AML-193 (cell line): ENCODE measurements around the gene CEP128.

Experiments
- DNase-seq, 2 experiments: peaks; one replicate each; lab custom pipeline; 2025; lab: John Stamatoyannopoulos, UW

The CEP128 gene

DNA sequence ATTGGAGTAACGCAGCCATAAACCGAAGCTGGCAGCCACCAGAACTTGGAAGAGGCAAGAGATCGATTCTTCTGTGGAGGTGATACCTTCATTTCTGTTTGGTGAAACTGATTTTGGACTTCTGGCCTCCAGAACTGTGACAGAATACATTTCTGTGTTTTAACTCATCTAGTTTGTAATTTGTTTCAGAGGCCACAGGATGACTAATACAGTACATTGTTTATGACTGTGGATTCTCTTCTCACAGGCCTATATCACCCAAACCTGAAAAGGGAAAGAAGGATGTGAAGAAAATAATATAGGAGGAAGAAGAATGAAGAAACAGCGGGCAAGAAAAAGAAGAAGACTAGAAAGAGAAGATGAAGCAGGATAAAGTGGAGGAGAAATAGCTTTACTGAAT is 466.5 kb downstream of the CEP128 start:
- DNase-seq = no peak

DNA sequence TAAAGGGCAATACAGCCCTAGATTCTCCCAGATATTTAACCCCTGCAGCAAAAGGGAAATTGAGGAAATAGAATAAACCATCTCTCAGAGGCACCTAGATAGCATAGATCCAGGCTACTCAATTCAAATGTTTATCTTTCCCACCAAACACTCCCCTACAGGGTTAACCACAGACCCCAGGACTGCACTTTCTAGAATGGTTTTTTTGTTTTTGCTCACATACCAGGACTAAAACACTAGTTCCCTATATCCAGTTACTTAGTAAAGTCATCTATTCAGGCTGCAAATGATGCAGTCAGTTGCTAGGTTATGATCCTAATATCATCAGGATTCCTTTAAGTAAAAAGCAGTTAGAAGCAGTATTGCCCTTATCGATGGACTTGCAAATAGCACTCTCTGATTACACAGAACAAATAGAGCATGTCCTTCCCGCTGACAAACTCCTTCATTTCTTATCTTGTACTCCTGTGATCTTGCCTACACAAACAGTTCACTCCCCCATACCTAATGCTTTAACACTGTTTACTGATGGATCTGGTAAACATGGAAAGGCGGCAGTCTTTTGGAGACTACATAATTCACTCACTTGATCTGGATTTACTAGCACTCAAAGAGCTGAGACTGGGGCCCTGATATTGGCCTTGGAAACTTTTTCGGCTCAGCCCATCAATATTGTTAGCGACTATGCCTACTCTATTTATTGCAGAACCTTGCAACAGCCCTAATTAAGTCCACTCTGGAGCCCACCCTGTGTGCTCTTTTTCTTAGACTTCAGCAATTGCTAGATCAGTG is 473.0 kb downstream of the CEP128 start:
- DNase-seq = no peak

DNA sequence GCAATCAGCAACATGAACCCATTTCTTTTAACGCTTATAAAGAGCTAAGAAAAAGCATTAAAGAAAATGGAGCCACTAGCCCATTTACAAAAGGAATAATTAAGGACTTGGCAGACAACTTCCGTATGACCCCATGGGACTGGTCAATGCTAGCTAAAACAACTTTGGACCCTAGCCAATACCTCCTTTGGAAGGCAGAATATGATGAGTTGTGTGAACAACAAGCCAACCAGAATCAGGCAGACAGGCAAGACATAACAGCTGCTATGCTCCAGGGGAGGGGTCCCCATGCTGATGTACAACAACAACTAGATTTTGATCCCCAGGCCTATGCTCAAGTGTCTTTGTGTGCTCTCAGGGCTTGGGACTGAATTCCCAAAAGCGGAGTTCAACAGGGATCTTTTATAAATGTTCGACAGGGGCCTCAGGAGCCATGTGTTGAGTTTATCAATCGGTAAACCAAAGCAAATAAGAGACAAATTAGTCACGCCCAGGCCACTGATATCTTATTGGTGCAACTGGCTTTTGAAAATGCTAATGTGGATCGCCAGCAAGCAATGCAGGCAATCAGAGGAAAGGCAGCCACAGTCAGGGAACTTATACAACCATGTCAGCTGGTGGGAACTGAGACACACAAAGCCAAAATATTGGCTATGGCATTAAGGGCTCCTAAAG is 475.9 kb downstream of the CEP128 start:
- DNase-seq = no peak

DNA sequence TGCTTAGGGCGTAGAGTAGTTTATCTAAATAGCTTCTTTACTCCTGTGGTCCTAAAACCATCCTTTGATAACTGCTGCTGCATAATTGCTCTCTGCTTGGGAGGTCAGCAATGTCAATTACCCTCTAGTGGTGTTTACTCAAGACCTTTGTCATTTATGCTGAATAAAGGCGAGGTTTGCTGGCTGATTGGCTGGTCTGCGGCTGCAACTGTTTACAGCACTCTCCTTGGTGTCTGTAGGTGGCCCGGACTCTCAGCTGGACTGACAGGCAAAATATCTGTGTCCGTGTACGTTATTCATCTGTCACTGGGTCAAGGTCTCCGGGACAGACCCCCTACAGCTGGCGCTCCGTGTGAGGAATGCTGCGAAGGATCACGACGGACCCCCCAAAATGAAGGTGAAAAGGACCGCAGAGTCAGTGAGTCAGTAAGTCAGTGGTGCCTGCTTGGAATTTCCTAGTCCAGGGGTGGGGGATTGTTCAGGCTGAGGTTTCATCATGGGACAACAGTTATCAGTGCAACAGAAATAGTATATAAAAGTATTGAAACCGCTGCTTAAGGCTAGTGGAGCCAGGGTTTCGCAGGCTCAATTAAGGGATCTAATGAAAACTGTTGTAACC is 476.9 kb downstream of the CEP128 start:
- DNase-seq = no peak

DNA sequence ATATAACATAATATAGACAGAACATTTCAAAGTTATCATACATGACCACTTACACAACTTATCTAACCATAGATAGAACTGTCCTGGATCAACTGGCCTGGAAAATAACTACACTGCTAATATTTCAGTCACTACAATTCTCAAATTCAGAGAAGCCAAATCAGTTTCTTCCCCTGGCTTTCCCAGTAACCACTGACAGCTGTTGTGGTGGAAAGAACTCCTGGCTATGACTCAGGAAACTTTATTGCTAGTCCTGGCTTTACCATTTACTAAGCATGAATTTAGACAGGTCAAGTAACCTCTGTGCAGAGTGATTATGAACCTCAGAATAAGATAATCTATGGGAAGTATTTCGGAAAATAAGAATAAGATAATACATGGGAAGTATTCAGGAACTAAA is 485.3 kb downstream of the CEP128 start:
- DNase-seq = no peak

DNA sequence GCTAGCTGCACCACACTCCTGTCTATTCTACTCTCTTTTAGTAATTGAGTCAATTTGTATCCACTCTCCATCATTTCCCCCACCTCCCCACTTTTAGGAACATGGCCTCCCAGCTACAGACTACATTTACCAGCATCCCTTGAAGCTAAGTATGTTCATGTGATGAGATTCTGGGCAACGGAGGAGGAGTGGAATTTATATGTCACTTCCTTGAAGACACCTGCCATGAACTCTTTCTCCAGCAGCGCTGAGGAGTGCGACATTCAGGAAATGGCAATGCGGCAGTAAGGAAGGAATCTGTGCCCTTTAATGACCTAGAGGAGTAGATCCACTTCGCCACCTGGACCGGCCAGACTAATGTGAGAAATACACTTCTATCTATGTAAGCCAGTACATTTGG is 486.5 kb downstream of the CEP128 start:
- DNase-seq = no peak

DNA sequence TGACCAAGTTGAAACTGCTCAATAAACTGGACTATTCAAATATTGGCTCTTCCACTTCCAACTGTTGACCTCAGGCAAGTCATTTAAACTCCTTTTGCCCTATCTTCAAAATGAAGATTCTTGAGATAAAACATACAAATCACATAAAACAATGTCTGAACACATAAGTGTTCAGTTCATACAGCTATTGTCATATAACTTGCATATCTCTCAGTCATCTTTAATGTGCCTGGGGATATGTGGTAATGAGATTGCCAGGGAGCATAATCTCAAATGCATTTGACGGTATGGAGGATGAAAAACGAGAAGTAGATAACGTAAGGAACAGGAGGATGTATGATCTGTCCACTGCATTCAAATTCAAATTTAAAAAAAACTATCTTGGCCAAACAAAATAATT is 493.3 kb downstream of the CEP128 start:
- no peak for DNase-seq

DNA sequence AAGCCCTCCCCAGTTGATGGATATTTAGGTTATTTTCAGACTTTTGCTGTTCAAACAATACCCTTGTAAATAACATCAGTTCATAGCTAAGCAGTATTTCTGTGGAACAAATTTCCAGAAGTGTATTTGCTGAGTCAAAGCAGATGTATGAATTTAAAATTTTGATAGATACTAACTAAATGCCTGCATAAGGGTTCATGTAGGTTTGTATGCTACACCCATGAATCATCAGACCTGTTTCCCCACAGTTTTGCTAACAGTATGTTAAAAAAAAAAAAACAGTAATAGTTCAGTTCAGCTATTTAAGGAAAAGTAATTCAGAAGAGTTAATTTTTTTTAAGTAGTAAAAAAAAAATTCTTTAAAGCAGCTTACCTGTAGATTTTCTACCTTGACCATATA is 494.1 kb downstream of the CEP128 start:
- no peak for DNase-seq
